HUES64 (cell line): ENCODE data around the gene LRCH3.
"Not testable (repeated sequence)": the region's sequence is repeated elsewhere in the genome, so short reads cannot be mapped to it uniquely, and the experiment has no call there.

Source experiments
- H3K27ac ChIP-seq: 2 replicates; pipeline ENCODE4 v1.7.0; 2013; ENCODE audit warnings: low read depth, low read length, inconsistent platforms
- H3K27me3 ChIP-seq: 2 replicates; pipeline ENCODE4 v1.6.1; 2013; ENCODE audit warnings: mild to moderate bottlenecking, low read length; ENCODE audit not compliant: insufficient read depth
- H3K36me3 ChIP-seq: 2 replicates; pipeline ENCODE4 v1.6.1; 2013; ENCODE audit warnings: mild to moderate bottlenecking, low read length; ENCODE audit not compliant: insufficient read depth
- H3K4me1 ChIP-seq: 2 replicates; pipeline ENCODE4 v1.6.1; 2013; ENCODE audit warnings: mild to moderate bottlenecking, low read length, moderate library complexity; ENCODE audit not compliant: insufficient read depth
- H3K4me3 ChIP-seq: 2 replicates; pipeline ENCODE4 v1.5.1; 2013; ENCODE audit warnings: mild to moderate bottlenecking, low read length, moderate library complexity
- H3K9ac ChIP-seq: 2 replicates; pipeline ENCODE4 v1.6.1; 2013; ENCODE audit warnings: mild to moderate bottlenecking, low read depth, low read length
- H3K9me3 ChIP-seq: 2 replicates; pipeline ENCODE4 v1.6.1; 2013; ENCODE audit warnings: low read depth, low read length; ENCODE audit not compliant: insufficient read depth
- WGBS: fragments of 150-250, 120-280 bp; methylation state at CpG from one replicate; pipeline ENCODE4 v1.1.7; 2013; ENCODE audit warnings: missing lambda C conversion rate; 5-methylcytosine and 5-hydroxymethylcytosine counted together

Gene LRCH3

GRCh38 chr3:197908957-197909701, 118.1 kb downstream of the LRCH3 start:
- Histone ChIP-seq H3K27ac (no peak overlapping the region), H3K4me3 (no peak overlapping the region), H3K27me3 (no peaks in the 10 kb centered on the region), H3K9me3 (no peaks in the 10 kb centered on the region), H3K9ac (no peak overlapping the region), H3K4me1 (peaks cover 7% of the 10 kb centered on the region; the same call in 1 of the 2 replicates), H3K36me3 (no peaks in the 10 kb centered on the region)
- WGBS = 94% methylated on average over 4 of the region's 4 CpGs

- 91% methylated on average over 31 of the region's 33 CpGs for WGBS
- Histone ChIP-seq H3K4me3 (no peak overlapping the region), H3K36me3 (no peaks in the 10 kb centered on the region), H3K4me1 (peaks cover 3% of the 10 kb centered on the region; the same call in 1 of the 2 replicates), H3K9ac (no peak overlapping the region), H3K27ac (no peak overlapping the region; the same call in 1 of the 2 replicates), H3K9me3 (no peaks in the 10 kb centered on the region), H3K27me3 (no peaks in the 10 kb centered on the region)
Measured at GRCh38 chr3:197912741-197913476, 121.9 kb downstream of the LRCH3 start.

- no peak overlapping the region for H3K4me3 ChIP-seq
- H3K27ac ChIP-seq = no peak overlapping the region
- H3K9ac ChIP-seq = no peak overlapping the region
- H3K36me3 ChIP-seq = no peaks in the 10 kb centered on the region
- 96% methylated on average over 12 of the region's 12 CpGs for WGBS
- no peaks in the 10 kb centered on the region for H3K9me3 ChIP-seq
- no peaks in the 10 kb centered on the region for H3K27me3 ChIP-seq
- H3K4me1 ChIP-seq = peaks cover 3% of the 10 kb centered on the region; the same call in 1 of the 2 replicates
Measured at GRCh38 chr3:197913641-197914380, 122.8 kb downstream of the LRCH3 start.

GRCh38 chr3:197921429-197922275, 130.6 kb downstream of the LRCH3 start:
- H3K4me1 ChIP-seq, H3K27ac ChIP-seq, H3K36me3 ChIP-seq, H3K9me3 ChIP-seq, H3K9ac ChIP-seq, H3K27me3 ChIP-seq, H3K4me3 ChIP-seq: not testable (repeated sequence)
- 93% methylated on average over 21 of the region's 24 CpGs for WGBS

GRCh38 chr3:197926418-197926817, 135.4 kb downstream of the LRCH3 start:
- no peaks in the 10 kb centered on the region for H3K27me3 ChIP-seq
- no peaks in the 10 kb centered on the region for H3K9me3 ChIP-seq
- H3K4me3 ChIP-seq = no peak overlapping the region
- H3K36me3 ChIP-seq = no peaks in the 10 kb centered on the region; the same call in 1 of the 2 replicates
- H3K4me1 ChIP-seq = no peaks in the 10 kb centered on the region
- WGBS = 87% methylated on average over 7 of the region's 7 CpGs
- H3K27ac ChIP-seq = no peak overlapping the region
- no peak overlapping the region for H3K9ac ChIP-seq

- H3K9ac ChIP-seq, H3K27ac ChIP-seq, H3K36me3 ChIP-seq, H3K9me3 ChIP-seq, H3K4me1 ChIP-seq, H3K4me3 ChIP-seq, H3K27me3 ChIP-seq: not testable (repeated sequence)
- 100% methylated on average over 2 of the region's 3 CpGs for WGBS
Measured at GRCh38 chr3:197927578-197927977, 136.5 kb downstream of the LRCH3 start.

- no peak overlapping the region for H3K4me3 ChIP-seq
- H3K9ac ChIP-seq = 0 out of 2 replicates have a peak overlapping the region, but pooled peaks have one; percentile 3
- 90% methylated on average over 15 of the region's 15 CpGs for WGBS
- H3K4me1 ChIP-seq = peaks cover 3% of the 10 kb centered on the region; the same call in 1 of the 2 replicates
- no peaks in the 10 kb centered on the region for H3K36me3 ChIP-seq
- H3K27me3 ChIP-seq = no peaks in the 10 kb centered on the region
- peak overlapping the region; percentile 35; the same call in 1 of the 2 replicates for H3K27ac ChIP-seq
- H3K9me3 ChIP-seq = no peaks in the 10 kb centered on the region
Measured at GRCh38 chr3:197936819-197937384, 145.8 kb downstream of the LRCH3 start.
